GM23248 (cell line): ENCODE results near the gene RAB1A. TPM values are rescaled to one million over a fixed set of nuclear protein-coding genes. Genes with fewer than 3 reads are reported as not detected.

Experiments
- DNase-seq: peaks from one replicate; pipeline ENCODE4 v3.0.0-alpha.2; 2015
- H2AFZ ChIP-seq: fragments of 200-600 bp; sonication (generic); 2 replicates; pipeline ENCODE4 v1.6.1; 2016; ENCODE audit warnings: antibody characterized with exemption
- H3F3A ChIP-seq: fragments of 200-600 bp; sonication (generic); 2 replicates; pipeline ENCODE4 v1.6.1; 2016; ENCODE audit warnings: mild to moderate bottlenecking, antibody characterized with exemption, mixed run types; ENCODE audit not compliant: insufficient read depth
- H3K27ac ChIP-seq: fragments of 200-600 bp; sonication (generic); 2 replicates; pipeline ENCODE4 v1.5.1; 2016; ENCODE audit warnings: mild to moderate bottlenecking
- H3K27me3 ChIP-seq: fragments of 200-600 bp; sonication (generic); replicated peaks from 2 replicates; pipeline ENCODE4 v1.6.1; 2016; ENCODE audit warnings: mild to moderate bottlenecking; ENCODE audit not compliant: insufficient read depth
- H3K36me3 ChIP-seq: fragments of 200-600 bp; sonication (generic); 2 replicates; pipeline ENCODE4 v1.6.1; 2016; ENCODE audit warnings: low read depth, mild to moderate bottlenecking
- H3K4me1 ChIP-seq: fragments of 200-600 bp; sonication (generic); 2 replicates; pipeline ENCODE4 v1.6.1; 2016; ENCODE audit warnings: mild to moderate bottlenecking; ENCODE audit not compliant: insufficient read depth
- H3K4me2 ChIP-seq: fragments of 200-600 bp; sonication (generic); one replicate; pipeline ENCODE4 v1.6.1; 2016; ENCODE audit warnings: mild to moderate bottlenecking; ENCODE audit not compliant: unreplicated experiment
- H3K4me3 ChIP-seq: fragments of 200-600 bp; sonication (generic); 2 replicates; pipeline ENCODE4 v1.5.1; 2016; ENCODE audit warnings: mild to moderate bottlenecking
- H3K79me2 ChIP-seq: fragments of 200-600 bp; sonication (generic); 2 replicates; pipeline ENCODE4 v1.6.1; 2016; ENCODE audit warnings: mild to moderate bottlenecking; ENCODE audit not compliant: insufficient read depth
- H3K9ac ChIP-seq: fragments of 200-600 bp; sonication (generic); 2 replicates; pipeline ENCODE4 v1.6.1; 2016; ENCODE audit warnings: mild to moderate bottlenecking
- H3K9me2 ChIP-seq: fragments of 200-600 bp; sonication (generic); 2 replicates; pipeline ENCODE4 v1.6.1; 2016; ENCODE audit warnings: mixed run types, mild to moderate bottlenecking, moderate library complexity; ENCODE audit not compliant: insufficient read depth
- H3K9me3 ChIP-seq: fragments of 200-600 bp; sonication (generic); one replicate; pipeline ENCODE4 v1.6.1; 2017; ENCODE audit warnings: low read depth
- H4K20me1 ChIP-seq: fragments of 200-600 bp; sonication (generic); 2 replicates; pipeline ENCODE4 v1.6.0; 2016; ENCODE audit not compliant: insufficient read depth
- EZH2 ChIP-seq: fragments of 200-600 bp; sonication (generic); IDR thresholded peaks from 2 replicates; pipeline ENCODE4 v1.6.1; 2018; ENCODE audit warnings: antibody characterized with exemption, mild to moderate bottlenecking; ENCODE audit not compliant: insufficient read depth, poor library complexity, severe bottlenecking
- EZH2phosphoT487 ChIP-seq: fragments of 200-600 bp; sonication (generic); IDR thresholded peaks from 2 replicates; pipeline ENCODE4 v1.6.1; 2018; ENCODE audit warnings: antibody characterized with exemption, moderate library complexity, mild to moderate bottlenecking, low read depth; ENCODE audit not compliant: insufficient read depth
- WGBS, 2 experiments: methylation state at CpG; one replicate each; pipeline ENCODE4 v1.1.6; 2015 to 2017; ENCODE audit warnings: low lambda C conversion rate in 2 of 2, low coverage in 1 of 2; ENCODE audit errors: missing lambda C conversion rate in 2 of 2; 5-methylcytosine and 5-hydroxymethylcytosine counted together
- in situ Hi-C: fragments of 300-500 bp; cut with MboI; formaldehyde crosslinking; loops from 2 replicates; pipeline ENCODE4 v1.15.0; 2020
- polyA plus RNA-seq: library from polyadenylated mRNA; unstranded; fragments of >200 nt; fragmentation: Nextera tagmentation; extraction: Ambion mirVana; gene quantifications from 2 replicates; pipeline ENCODE4 v1.2.1, GENCODE V29; 2016
- total RNA-seq: library from RNA; depleted of rRNA; stranded (reverse); fragments of >200 nt; shearing (Covaris generic); gene quantifications from 2 replicates; pipeline ENCODE4 v1.2.3, GENCODE V29; 2014

RAB1A gene
- total and polyA plus RNA-seq, 2 experiments from 2014 or later: 119 to 303 TPM

- DNase-seq: no peak
- H2AFZ ChIP-seq: no peak overlapping the region
- H3K9me2 ChIP-seq: no peaks in the 10 kb centered on the region
- WGBS, 2 experiments: 52 to 58% methylated on average over 2 of the region's 2 CpGs
- no peaks in the 10 kb centered on the region for H3K79me2 ChIP-seq
- H3K36me3 ChIP-seq: no peaks in the 10 kb centered on the region
- H3K27ac ChIP-seq: no peak overlapping the region
- H3K9ac ChIP-seq: no peak overlapping the region
- no peaks in the 10 kb centered on the region for H3K9me3 ChIP-seq
- H4K20me1 ChIP-seq: no peaks in the 10 kb centered on the region
- no peak overlapping the region for H3K4me3 ChIP-seq
- in situ Hi-C loops: no loop called here
- H3K27me3 ChIP-seq: no peaks in the 10 kb centered on the region
- H3F3A ChIP-seq: no peaks in the 10 kb centered on the region
- H3K4me1 ChIP-seq: no peaks in the 10 kb centered on the region
- TF ChIP-seq EZH2 (no peak), EZH2phosphoT487 (no peak)
- no peak overlapping the region for H3K4me2 ChIP-seq
Measured at GRCh38 chr2:65144571-65144970, 14.7 kb upstream of the RAB1A start.

- Histone ChIP-seq H3K9me3 (no peaks in the 10 kb centered on the region), H2AFZ (no peak overlapping the region), H3K36me3 (no peaks in the 10 kb centered on the region), H3K27me3 (no peaks in the 10 kb centered on the region), H3K9ac (no peak overlapping the region), H3F3A (no peaks in the 10 kb centered on the region), H3K9me2 (no peaks in the 10 kb centered on the region), H3K4me1 (no peaks in the 10 kb centered on the region), H3K4me2 (no peak overlapping the region), H3K79me2 (no peaks in the 10 kb centered on the region), H3K4me3 (no peak overlapping the region), H4K20me1 (no peaks in the 10 kb centered on the region), H3K27ac (no peak overlapping the region)
- in situ Hi-C loops: no loop called here
- peak; percentile 42 for DNase-seq
- TF ChIP-seq EZH2: no peak
- no peak for TF ChIP-seq EZH2phosphoT487
Measured at GRCh38 chr2:65142515-65142914, 12.6 kb upstream of the RAB1A start.

- Histone ChIP-seq H3K9me2 (no peaks in the 10 kb centered on the region), H3K36me3 (no peaks in the 10 kb centered on the region), H3K79me2 (no peaks in the 10 kb centered on the region), H4K20me1 (no peaks in the 10 kb centered on the region), H3K4me1 (no peaks in the 10 kb centered on the region), H3K27ac (no peak overlapping the region), H3K4me2 (no peak overlapping the region), H3F3A (no peaks in the 10 kb centered on the region), H3K9me3 (no peaks in the 10 kb centered on the region), H3K9ac (no peak overlapping the region), H2AFZ (no peak overlapping the region), H3K4me3 (no peak overlapping the region), H3K27me3 (no peaks in the 10 kb centered on the region)
- TF ChIP-seq EZH2phosphoT487: no peak
- TF ChIP-seq EZH2: no peak
- WGBS, 2 experiments: 92 to 98% methylated on average over 2 of the region's 2 CpGs
- DNase-seq: no peak
- in situ Hi-C loops: no loop called here
Measured at GRCh38 chr2:65137197-65137775, 7.4 kb upstream of the RAB1A start.

GRCh38 chr2:65136253-65136652 lies 6.3 kb upstream of the RAB1A start:
- peaks cover 3% of the 10 kb centered on the region; the same call in 1 of the 2 replicates for H3K4me1 ChIP-seq
- no peak for DNase-seq
- H3K9me2 ChIP-seq: no peaks in the 10 kb centered on the region
- H4K20me1 ChIP-seq: no peaks in the 10 kb centered on the region
- no peak overlapping the region for H3K4me3 ChIP-seq
- no peak overlapping the region for H3K27ac ChIP-seq
- H3K4me2 ChIP-seq: no peak overlapping the region
- H3K9me3 ChIP-seq: no peaks in the 10 kb centered on the region
- TF ChIP-seq EZH2: no peak
- WGBS, 2 experiments: 90 to 95% methylated on average over 1 of the region's 1 CpG
- no peak overlapping the region for H3K9ac ChIP-seq
- H3K36me3 ChIP-seq: no peaks in the 10 kb centered on the region
- H3K79me2 ChIP-seq: 0 out of 2 replicates have a peak, but pooled peaks cover 4% of the 10 kb centered on the region
- H2AFZ ChIP-seq: no peak overlapping the region
- in situ Hi-C loops: no loop called here
- H3F3A ChIP-seq: no peaks in the 10 kb centered on the region
- H3K27me3 ChIP-seq: no peaks in the 10 kb centered on the region

GRCh38 chr2:65134158-65134557 lies 4.3 kb upstream of the RAB1A start:
- no peaks in the 10 kb centered on the region for H4K20me1 ChIP-seq
- H2AFZ ChIP-seq: no peak overlapping the region
- H3K36me3 ChIP-seq: no peaks in the 10 kb centered on the region
- H3K4me3 ChIP-seq: no peak overlapping the region
- H3K27me3 ChIP-seq: no peaks in the 10 kb centered on the region
- TF ChIP-seq EZH2phosphoT487 (no peak), EZH2 (no peak)
- H3K9me3 ChIP-seq: no peaks in the 10 kb centered on the region
- peaks cover 16% of the 10 kb centered on the region for H3K79me2 ChIP-seq
- in situ Hi-C loops: no loop called here
- H3K4me1 ChIP-seq: peaks cover 8% of the 10 kb centered on the region; the same call in 1 of the 2 replicates
- no peak overlapping the region for H3K9ac ChIP-seq
- H3F3A ChIP-seq: peaks cover under 1% of the 10 kb centered on the region; the same call in 1 of the 2 replicates
- H3K4me2 ChIP-seq: no peak overlapping the region
- no peak overlapping the region for H3K27ac ChIP-seq
- whole genome bisulfite sequencing, 2 experiments: 90 to 91% methylated on average over 7 of the region's 7 CpGs
- no peak for DNase-seq
- H3K9me2 ChIP-seq: no peaks in the 10 kb centered on the region
